ENCODE measurements around the gene RAI14.

GRCh38 chr5:34731435-34732232 is 75.5 kb downstream of the RAI14 start:
- TF ChIP-seq CTCF (IDR thresholded peaks at IDR 0.05), result no peak
- TF ChIP-seq POLR2A (IDR thresholded peaks at IDR 0.05), result no peak
- TF ChIP-seq POLR2AphosphoS5 (IDR thresholded peaks at IDR 0.05), result no peak
